ENCODE measurements around the gene TSPAN14. TPM values are rescaled to one million over a fixed set of nuclear protein-coding genes. Genes with fewer than 3 reads are reported as not detected.

Gene TSPAN14
- total and polyA plus RNA-seq, 4 donors: 19.9 to 36.8 (median 27.3) TPM

DNA sequence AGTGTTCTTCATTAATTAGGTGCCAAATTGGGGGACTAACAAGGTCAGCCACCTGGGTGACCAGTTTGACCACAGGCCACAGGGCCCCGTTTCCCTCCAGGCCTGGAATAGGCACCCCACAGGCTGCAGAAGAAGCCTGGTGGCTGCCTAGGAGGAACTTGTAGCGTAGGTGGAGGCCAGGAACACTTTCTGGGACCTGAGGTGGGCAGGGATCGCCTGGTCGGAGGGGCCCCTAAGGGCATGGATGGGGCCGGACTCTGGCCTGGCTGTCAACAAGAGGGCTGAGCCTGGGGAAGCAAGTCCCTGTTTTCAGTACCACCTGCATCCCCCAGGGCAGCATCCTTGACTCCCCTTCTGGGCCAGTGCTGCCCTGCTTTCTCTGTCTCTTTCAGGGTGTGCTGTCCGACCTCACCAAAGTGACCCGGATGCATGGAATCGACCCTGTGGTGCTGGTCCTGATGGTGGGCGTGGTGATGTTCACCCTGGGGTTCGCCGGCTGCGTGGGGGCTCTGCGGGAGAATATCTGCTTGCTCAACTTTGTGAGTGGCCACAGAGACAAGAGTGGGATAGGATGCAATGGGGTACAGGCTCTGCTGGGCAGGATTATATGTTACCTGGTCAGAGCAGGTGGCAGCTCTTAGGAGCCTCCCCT lies 52.9 kb downstream of the TSPAN14 start:
- H3K9ac ChIP-seq (ENCODE audit: low read depth in 1 of 2, low read length in 2 of 2): no peak overlapping the region
- TF ChIP-seq, protein P1, sequence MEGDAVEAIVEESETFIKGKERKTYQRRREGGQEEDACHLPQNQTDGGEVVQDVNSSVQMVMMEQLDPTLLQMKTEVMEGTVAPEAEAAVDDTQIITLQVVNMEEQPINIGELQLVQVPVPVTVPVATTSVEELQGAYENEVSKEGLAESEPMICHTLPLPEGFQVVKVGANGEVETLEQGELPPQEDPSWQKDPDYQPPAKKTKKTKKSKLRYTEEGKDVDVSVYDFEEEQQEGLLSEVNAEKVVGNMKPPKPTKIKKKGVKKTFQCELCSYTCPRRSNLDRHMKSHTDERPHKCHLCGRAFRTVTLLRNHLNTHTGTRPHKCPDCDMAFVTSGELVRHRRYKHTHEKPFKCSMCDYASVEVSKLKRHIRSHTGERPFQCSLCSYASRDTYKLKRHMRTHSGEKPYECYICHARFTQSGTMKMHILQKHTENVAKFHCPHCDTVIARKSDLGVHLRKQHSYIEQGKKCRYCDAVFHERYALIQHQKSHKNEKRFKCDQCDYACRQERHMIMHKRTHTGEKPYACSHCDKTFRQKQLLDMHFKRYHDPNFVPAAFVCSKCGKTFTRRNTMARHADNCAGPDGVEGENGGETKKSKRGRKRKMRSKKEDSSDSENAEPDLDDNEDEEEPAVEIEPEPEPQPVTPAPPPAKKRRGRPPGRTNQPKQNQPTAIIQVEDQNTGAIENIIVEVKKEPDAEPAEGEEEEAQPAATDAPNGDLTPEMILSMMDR (IDR thresholded peaks at IDR 0.05; ENCODE audit: low read depth, low read length, missing input control): peak; percentile 1
- TF ChIP-seq YY1 (IDR thresholded peaks at IDR 0.05): no peak
- H3K4me3 ChIP-seq (ENCODE audit: low read depth in 1 of 3, low read length in 3 of 3): no peak overlapping the region
- H3K27ac ChIP-seq (ENCODE audit: low read depth in 1 of 2, low read length in 2 of 2): peak overlapping the region in 1 of 2 donors; percentile 5
- peaks cover 0 to 13% (median 8%) of the 10 kb centered on the region in 4 donors for H3K36me3 ChIP-seq (ENCODE audit: control insufficient read depth in 4 of 4, insufficient read depth in 3 of 4, low read depth in 1 of 4, low read length in 3 of 4)
- H3K9me3 ChIP-seq (ENCODE audit: control insufficient read depth in 4 of 4, low read length in 3 of 4): no peaks in the 10 kb centered on the region
- H3K27me3 ChIP-seq (ENCODE audit: control insufficient read depth in 4 of 4, insufficient read depth in 4 of 4, low read length in 3 of 4): no peaks in the 10 kb centered on the region
- no peak for DNase-seq (ENCODE audit: low spot score)
- WGBS: 91% methylated on average over 13 of the region's 13 CpGs
- peaks cover 13 to 24% (median 18%) of the 10 kb centered on the region in 4 donors for H3K4me1 ChIP-seq (ENCODE audit: control insufficient read depth in 4 of 4, insufficient read depth in 4 of 4, low read length in 3 of 4)

DNA sequence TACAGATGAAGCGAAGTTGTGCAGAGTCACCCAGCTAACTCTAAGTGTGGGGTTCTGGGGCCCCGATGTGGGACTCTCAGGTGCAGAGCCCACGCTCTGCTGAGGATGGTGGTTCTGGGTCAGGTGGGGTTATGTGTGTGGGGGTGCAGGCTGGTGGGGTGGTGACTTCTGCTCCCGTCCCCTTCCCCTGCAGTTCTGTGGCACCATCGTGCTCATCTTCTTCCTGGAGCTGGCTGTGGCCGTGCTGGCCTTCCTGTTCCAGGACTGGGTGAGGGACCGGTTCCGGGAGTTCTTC lies 54.9 kb downstream of the TSPAN14 start:
- DNase-seq (ENCODE audit: low spot score): no peak
- Histone ChIP-seq H3K4me3 (ENCODE audit: low read depth in 1 of 3, low read length in 3 of 3) (no peak overlapping the region), H3K9me3 (ENCODE audit: control insufficient read depth in 4 of 4, low read length in 3 of 4) (no peaks in the 10 kb centered on the region), H3K4me1 (ENCODE audit: control insufficient read depth in 4 of 4, insufficient read depth in 4 of 4, low read length in 3 of 4) (peaks cover 12 to 16% (median 15%) of the 10 kb centered on the region in 4 donors), H3K9ac (ENCODE audit: low read depth in 1 of 2, low read length in 2 of 2) (no peak overlapping the region), H3K27ac (ENCODE audit: low read depth in 1 of 2, low read length in 2 of 2) (peak overlapping the region in 1 of 2 donors; percentile 56), H3K36me3 (ENCODE audit: control insufficient read depth in 4 of 4, insufficient read depth in 3 of 4, low read depth in 1 of 4, low read length in 3 of 4) (peaks cover 9 to 28% (median 22%) of the 10 kb centered on the region in 4 donors), H3K27me3 (ENCODE audit: control insufficient read depth in 4 of 4, insufficient read depth in 4 of 4, low read length in 3 of 4) (no peaks in the 10 kb centered on the region)
- 85% methylated on average over 8 of the region's 8 CpGs for WGBS
- TF ChIP-seq RAD21 (IDR thresholded peaks at IDR 0.05) (no peak), TAF1 (conservative IDR thresholded peaks at IDR 0.05) (no peak), FOXA2 (IDR thresholded peaks at IDR 0.05) (no peak), SP1 (IDR thresholded peaks at IDR 0.05) (no peak), HNF4A (conservative IDR thresholded peaks at IDR 0.05) (no peak), GABPA (IDR thresholded peaks at IDR 0.05 in 1 of 2, conservative IDR thresholded peaks at IDR 0.05 in 1 of 2) (no peak)
- TF ChIP-seq, protein P2, sequence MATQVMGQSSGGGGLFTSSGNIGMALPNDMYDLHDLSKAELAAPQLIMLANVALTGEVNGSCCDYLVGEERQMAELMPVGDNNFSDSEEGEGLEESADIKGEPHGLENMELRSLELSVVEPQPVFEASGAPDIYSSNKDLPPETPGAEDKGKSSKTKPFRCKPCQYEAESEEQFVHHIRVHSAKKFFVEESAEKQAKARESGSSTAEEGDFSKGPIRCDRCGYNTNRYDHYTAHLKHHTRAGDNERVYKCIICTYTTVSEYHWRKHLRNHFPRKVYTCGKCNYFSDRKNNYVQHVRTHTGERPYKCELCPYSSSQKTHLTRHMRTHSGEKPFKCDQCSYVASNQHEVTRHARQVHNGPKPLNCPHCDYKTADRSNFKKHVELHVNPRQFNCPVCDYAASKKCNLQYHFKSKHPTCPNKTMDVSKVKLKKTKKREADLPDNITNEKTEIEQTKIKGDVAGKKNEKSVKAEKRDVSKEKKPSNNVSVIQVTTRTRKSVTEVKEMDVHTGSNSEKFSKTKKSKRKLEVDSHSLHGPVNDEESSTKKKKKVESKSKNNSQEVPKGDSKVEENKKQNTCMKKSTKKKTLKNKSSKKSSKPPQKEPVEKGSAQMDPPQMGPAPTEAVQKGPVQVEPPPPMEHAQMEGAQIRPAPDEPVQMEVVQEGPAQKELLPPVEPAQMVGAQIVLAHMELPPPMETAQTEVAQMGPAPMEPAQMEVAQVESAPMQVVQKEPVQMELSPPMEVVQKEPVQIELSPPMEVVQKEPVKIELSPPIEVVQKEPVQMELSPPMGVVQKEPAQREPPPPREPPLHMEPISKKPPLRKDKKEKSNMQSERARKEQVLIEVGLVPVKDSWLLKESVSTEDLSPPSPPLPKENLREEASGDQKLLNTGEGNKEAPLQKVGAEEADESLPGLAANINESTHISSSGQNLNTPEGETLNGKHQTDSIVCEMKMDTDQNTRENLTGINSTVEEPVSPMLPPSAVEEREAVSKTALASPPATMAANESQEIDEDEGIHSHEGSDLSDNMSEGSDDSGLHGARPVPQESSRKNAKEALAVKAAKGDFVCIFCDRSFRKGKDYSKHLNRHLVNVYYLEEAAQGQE (IDR thresholded peaks at IDR 0.05): no peak
- TF ChIP-seq, protein P3, sequence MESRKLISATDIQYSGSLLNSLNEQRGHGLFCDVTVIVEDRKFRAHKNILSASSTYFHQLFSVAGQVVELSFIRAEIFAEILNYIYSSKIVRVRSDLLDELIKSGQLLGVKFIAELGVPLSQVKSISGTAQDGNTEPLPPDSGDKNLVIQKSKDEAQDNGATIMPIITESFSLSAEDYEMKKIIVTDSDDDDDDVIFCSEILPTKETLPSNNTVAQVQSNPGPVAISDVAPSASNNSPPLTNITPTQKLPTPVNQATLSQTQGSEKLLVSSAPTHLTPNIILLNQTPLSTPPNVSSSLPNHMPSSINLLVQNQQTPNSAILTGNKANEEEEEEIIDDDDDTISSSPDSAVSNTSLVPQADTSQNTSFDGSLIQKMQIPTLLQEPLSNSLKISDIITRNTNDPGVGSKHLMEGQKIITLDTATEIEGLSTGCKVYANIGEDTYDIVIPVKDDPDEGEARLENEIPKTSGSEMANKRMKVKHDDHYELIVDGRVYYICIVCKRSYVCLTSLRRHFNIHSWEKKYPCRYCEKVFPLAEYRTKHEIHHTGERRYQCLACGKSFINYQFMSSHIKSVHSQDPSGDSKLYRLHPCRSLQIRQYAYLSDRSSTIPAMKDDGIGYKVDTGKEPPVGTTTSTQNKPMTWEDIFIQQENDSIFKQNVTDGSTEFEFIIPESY (IDR thresholded peaks at IDR 0.05): no peak
- TF ChIP-seq, protein P4, sequence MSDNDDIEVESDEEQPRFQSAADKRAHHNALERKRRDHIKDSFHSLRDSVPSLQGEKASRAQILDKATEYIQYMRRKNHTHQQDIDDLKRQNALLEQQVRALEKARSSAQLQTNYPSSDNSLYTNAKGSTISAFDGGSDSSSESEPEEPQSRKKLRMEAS (IDR thresholded peaks at IDR 0.05): no peak
